CD4-positive, alpha-beta T cell treated with Interleukin-17A for 4 hours (primary cell): Measurements from ENCODE around the gene KCNG2.

Experiments used
- DNase-seq: peaks from one replicate; pipeline ENCODE4 v3.0.0-alpha.2; 2020; ENCODE audit warnings: mixed read lengths

Gene KCNG2

GRCh38 chr18:79823120-79823519 is 25.4 kb downstream of the KCNG2 start:
- no peak for DNase-seq

DNA sequence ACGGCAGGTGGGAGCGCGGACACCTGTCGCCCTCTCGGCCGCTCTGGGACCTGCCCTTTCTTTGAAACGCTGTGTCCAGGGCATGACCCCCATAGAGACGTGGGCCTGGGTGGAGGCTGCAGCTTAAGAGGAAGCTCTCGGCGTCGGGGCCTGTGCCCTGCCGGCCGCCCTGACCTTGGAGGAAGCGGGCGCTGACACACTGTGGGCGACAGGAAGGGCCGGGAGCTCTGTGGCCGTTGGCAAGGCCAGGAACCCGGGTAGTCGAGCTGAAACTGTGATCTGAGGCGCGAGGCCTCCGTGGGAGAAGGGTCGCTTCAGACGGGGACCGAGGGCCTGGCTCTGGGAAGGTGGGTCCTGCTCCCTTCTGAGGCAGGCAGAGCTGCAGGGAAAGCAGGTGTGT is 28.2 kb downstream of the KCNG2 start:
- DNase-seq: no peak

DNA sequence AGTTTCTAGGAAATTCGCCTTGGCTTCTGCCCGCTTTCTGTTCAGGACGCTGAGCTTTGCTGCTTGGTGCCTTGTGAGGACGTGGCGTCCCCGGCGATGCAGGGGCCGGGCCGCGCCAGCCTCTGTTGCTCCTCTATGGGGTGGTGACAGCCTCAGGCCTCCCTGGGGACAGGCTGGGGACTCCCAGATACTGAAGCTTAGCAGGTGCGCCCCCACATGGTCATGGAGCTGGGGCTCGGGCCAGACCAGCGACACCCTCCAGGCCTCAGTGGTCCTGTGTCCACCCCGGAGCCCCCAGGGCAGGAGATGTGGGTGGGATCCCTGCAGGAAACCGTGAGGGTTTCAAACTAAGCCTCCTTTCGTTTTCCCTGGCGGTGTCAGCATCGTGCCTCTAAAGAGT is 29.2 kb downstream of the KCNG2 start:
- no peak for DNase-seq

DNA sequence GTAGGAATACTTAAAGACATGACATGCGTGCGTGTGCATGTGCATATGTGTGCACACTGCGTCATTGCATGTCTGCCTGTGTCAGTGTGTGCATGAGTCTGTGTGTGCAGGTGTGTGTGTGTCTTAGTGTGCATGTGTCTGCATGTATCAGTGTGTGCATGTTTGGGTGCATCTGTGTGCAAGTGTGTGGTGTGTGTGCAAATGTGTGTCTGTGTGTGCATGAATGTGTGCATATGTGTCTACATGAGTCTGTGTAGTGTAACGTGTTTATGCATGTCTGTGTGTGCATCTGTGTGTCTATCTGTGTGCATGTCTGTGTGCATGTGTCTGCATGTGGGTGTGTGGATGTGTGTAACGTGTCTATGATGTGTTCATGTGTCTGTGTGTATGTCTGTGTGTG is 30.5 kb downstream of the KCNG2 start:
- DNase-seq: no peak

GRCh38 chr18:79829136-79829854 is 31.6 kb downstream of the KCNG2 start:
- DNase-seq: no peak

DNA sequence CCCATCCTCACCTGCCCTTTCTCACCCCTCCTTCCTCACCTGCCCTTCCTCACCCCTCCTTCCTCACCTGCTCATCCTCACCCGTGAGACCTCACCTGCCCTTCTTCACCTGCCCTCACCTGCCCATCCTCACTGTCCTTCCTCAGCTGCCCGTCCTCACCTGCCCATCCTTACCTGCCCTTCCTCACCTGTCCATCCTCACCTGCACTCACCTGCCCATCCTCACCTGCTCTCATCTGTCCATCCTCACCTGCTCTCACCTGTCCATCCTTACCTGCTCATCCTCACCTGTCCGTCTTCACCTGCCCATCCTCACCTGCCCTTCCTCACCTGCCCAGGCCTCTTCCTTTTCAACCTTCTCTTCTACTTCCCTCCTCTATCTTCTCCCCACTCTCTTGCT is 34.4 kb downstream of the KCNG2 start:
- DNase-seq: no peak

GRCh38 chr18:79834834-79835233 is 37.1 kb downstream of the KCNG2 start:
- no peak for DNase-seq

DNA sequence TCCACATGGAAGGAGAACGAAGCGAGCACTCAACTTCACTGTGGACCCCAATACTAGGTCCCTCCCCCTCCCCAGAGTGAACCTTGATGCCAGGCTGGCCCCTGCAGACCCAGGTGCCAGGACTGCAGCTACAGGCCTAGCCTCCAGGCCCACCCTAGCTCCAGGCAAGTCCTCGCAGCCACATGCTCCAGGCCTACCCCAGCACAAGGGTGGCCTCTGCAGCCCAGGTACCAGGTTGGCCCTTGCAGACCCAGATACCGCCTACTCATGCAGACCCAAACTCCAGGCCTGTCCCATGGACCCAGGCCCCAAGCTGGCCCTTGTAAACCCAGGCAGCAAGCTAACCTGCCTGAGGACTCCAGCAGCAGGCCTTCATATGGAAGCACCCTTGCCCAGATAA is 44.2 kb downstream of the KCNG2 start:
- DNase-seq: no peak

DNA sequence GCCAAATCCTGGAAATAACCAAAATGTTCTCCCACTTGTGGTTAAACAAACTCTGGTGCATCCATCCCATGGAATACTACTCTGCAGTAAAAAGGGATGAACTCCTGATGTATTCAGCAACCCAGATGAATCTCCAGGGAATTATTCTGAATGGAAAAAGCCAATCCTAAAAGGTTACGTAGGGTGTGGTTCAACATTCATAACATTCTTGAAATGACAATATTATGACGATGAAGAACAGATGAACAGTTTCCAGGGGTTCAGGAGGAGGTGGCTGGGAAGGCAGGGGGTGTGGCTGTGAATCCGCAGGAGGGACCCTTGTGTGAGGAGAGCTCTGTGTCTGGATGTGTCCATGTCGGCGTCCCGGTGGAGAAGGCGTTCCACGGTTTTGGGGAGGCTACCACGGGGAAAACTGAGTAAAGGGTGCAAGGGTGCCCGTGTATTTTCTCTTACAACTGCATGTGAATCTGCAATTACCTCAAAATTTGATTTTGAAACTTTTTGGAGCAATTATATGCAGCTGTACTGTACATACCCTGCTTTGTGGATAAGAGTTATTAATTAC is 47.3 kb downstream of the KCNG2 start:
- DNase-seq: no peak

- DNase-seq: no peak
Observed at GRCh38 chr18:79846936-79847557, 49.3 kb downstream of the KCNG2 start.

GRCh38 chr18:79847606-79848293 is 50.0 kb downstream of the KCNG2 start:
- DNase-seq: no peak

DNA sequence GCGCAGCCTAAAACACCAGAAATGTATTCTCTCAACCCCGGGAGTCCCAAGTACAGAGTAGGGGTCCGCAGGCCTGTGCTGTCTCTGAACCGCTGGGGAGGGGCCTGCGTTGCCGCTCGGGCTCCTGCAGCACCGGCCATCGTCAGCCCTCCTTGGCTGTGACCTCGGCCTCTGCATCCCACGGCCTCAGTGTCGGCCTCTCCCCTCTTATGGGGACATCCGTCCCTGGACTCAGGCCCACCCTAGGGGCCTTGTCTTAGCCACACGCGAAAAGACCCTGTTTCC is 50.5 kb downstream of the KCNG2 start:
- DNase-seq: no peak

DNA sequence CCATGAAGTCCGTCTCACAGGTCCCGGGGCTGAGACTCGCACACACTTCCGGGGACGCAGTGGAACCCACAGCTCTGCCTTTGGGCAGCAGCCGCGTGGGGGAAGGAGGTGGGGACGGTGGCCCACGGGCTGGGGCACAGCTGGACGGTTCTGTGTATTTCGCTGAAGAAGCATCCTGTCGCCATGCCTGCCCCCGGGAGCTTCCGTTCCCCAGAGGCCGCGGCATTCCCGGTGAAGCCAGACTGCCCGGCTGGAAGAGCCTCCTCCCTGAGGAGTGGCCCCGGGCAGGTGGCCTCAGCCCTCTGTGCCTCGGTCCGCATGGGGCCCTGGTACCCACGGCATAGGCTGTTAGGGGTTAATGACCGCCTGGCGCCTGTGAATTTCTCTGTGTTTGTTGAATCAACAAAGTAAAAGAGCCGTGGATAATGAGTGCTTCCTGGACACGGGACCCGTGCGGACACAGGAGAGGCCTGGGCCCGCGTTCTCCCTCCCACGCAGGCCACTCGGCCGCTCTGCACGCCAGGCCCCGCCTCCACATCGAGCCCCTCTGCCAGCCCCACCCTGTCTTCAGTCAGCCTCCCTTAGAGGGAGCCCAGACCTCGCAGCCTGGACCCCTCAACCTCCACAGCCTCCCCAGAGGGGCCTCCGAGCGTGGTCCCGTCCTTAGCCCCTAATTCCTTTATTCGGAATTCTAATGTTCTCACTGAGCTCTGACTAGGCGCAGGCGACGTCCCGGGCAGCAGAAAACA is 51.0 kb downstream of the KCNG2 start:
- DNase-seq: no peak

GRCh38 chr18:79849328-79850207 is 51.8 kb downstream of the KCNG2 start:
- DNase-seq: no peak

GRCh38 chr18:79850731-79851130 is 53.0 kb downstream of the KCNG2 start:
- no peak for DNase-seq

DNA sequence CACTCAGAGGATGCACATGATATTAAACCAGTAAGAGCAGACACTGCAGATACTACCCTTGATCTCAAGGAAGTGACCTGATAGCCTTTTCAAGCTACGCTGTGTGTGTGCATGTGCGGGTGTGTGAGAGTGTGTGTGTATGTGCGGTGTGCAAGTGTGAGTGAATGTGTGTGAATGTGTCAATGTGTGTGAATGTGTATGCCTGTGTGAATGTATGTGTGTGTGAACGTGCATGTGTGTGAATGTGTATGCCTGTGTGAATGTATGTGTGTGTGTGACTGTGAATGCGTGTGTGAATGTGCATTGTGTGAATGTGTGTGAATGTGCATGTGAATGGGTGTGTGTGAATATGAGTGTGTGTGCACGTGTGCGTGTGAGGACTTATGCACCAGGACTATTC is 53.8 kb downstream of the KCNG2 start:
- no peak for DNase-seq

- DNase-seq: no peak
Observed at GRCh38 chr18:79851950-79852349, 54.2 kb downstream of the KCNG2 start.

GRCh38 chr18:79852561-79853302 is 55.0 kb downstream of the KCNG2 start:
- no peak for DNase-seq

DNA sequence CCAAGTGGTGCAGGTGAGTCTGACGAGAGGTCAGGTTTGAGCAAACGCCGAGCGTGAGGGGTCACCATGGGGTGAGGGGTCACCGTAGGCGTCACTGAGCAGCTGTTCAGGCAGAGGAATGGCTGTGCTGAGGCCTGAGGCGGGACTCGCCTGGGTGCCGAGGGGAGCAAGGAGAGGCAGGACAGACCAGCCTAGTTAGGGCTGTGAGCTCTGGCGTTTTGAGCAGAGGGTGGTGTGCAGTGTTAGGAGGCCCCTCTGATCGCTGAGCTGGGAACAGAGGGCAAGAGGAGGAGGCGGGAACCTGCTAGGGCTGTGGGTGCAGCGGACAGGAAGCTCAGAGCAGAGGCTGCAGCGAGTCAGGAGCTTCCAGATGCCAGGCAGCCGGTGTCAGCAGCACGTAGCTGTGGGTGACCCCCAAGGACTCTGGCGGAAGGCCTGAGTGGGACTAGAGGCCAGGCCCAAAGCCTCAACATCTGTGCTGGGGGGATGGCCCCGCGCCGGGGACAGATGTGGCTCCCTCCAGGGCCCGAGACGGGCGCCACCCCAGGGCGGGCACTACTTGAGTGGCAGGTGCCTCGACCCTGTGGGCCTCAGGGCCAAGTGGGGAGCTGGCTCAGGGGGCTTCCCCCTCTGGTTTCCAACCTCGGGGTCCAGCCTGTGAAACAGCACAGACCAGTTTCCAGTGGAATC is 55.7 kb downstream of the KCNG2 start:
- no peak for DNase-seq

- no peak for DNase-seq
Observed at GRCh38 chr18:79853993-79854364, 56.2 kb downstream of the KCNG2 start.
